HG02970 (cell line): ENCODE data around the gene FANCC.

Source experiments
- ATAC-seq: cut with Tn5 transposase; IDR thresholded peaks from one replicate; pipeline ENCODE4 v1.9.1; 2021; ENCODE audit warnings: mild to moderate bottlenecking, moderate library complexity, moderate number of reproducible peaks; ENCODE audit not compliant: unreplicated experiment, low FRiP score

Gene FANCC

DNA sequence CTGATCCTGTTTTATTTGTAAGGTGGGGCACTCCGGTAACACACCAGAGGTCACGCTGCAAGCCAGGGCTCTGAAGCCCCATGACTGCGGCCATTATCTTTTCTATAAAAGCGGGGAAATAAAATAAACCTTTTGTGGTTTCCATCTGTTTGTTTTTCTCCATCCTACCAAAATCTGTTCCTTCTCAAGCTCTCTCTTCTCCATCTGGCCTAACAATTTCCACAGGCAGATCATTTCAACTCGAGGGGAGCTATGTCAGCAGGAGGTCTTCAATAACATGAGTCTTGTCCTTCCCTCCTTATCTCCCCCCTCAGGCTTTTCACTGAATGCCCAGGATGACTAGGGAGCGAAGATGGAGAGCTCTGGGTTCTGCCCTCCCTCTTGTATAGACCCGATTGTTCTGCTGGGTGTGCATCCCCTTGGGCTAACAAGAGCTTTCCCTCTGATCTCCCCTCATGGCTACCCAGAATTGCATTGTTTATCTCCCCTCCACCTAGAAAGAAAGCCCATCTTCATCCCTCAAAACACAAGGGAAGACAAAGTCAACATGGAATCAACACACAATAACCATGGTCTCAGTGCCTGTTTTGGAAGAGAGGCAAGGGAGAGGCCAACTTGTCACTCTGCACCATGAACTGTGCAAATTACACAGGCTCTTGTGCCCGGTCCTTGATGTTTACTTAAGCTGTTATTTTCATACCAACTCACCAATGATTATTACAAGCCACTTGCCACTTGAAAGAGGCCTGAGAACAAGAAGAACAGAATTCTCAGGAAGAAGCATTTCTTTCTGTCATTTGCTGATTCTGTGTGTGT is 187.8 kb downstream of the FANCC start:
- ATAC-seq, result no peak

DNA sequence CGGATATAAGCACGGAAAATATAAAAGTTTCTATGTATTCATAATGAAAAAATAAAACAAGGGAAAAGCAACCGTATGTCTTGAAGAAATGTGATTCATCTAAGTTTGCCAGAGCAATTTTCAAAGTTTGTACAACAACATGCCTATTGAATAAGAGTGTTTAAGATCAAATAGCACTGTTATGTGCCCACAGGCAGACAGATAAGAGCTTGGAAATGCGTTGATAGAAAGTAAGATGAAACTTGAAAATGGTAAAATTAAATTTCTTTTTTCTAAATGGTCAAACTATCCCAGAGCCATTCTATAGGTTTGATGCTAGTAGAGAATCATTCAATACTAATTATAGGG is 189.4 kb downstream of the FANCC start:
- no peak for ATAC-seq

DNA sequence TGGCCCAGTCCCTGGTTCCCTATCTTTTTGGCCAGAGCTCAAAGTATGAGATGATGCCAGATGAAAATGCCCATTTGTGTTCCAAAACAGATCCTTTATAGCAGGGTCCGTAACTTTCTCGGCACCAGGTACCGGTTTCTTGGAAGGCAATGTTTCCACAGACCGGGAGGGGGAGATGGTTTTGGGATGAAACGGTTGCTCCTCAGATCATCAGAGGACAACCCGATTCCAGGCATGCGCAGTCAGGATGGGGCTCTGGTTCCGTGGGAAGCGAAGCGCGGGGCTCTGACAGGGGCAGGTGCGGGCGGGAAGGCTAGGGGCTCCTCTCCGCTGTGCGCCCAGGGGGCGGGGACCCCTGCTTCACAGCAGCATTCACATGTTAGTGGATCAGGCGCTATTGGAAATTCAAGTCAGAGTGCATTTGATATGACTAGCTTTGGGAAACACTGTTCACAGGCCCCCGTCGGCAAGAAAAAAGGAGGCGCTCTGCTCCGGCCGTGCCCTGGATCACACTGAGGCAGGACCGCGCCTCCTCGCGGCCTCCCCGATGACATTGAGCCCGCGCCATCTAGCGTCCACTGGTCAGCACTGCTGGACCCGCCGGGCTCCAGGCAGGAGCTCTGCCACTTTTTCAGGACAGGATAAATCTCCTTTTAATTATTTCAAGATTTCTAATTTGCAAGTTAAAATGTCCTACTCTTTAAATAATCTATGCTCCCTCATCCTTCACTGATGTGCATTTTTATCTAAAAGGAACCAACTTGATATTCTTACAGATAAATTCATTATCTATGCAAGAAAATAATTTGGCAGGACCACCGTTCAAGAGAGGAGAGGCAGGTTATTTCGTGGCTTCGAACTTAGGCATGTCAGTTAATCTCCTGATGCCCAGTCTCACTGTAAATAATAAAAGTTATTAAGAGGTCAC is 190.0 kb downstream of the FANCC start:
- ATAC-seq, result no peak

DNA sequence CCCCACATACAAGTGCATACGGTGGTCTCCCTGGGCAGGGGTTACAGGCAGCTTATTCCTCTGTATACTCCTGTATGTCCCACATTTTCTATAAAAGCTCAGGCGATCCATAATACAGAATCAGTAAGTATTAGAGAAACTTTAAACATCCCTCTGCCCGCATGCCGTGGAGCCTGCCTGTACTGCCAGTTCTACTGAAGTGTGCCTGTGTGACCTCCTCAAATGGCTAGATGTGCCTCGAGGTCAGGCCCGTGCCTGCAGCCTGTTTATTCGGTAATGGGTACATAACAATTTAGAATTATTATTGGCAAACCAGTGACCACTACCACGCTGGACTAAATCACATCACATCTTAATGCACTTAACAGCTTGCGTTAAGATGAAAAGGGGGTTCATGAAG is 190.8 kb downstream of the FANCC start:
- ATAC-seq, result no peak

DNA sequence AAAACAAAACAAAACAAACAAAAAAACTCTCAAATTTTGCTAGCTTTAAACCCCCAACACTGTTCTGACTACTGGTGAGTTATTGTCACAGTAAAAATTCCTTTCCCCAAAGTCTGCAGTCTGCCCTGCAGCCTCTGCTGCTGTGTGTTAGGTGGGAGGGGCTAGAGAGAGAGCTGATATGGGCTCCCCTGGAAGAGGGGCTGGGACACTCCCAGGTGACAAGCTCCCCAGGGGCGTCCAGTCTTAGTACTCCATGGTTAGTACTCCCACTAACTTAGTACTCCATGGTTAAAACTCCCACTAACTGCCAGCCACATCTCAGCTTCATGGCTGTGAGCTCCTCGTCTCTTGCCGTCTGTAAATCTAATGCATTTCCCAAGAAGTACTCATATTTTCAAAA is 191.9 kb downstream of the FANCC start:
- no peak for ATAC-seq

DNA sequence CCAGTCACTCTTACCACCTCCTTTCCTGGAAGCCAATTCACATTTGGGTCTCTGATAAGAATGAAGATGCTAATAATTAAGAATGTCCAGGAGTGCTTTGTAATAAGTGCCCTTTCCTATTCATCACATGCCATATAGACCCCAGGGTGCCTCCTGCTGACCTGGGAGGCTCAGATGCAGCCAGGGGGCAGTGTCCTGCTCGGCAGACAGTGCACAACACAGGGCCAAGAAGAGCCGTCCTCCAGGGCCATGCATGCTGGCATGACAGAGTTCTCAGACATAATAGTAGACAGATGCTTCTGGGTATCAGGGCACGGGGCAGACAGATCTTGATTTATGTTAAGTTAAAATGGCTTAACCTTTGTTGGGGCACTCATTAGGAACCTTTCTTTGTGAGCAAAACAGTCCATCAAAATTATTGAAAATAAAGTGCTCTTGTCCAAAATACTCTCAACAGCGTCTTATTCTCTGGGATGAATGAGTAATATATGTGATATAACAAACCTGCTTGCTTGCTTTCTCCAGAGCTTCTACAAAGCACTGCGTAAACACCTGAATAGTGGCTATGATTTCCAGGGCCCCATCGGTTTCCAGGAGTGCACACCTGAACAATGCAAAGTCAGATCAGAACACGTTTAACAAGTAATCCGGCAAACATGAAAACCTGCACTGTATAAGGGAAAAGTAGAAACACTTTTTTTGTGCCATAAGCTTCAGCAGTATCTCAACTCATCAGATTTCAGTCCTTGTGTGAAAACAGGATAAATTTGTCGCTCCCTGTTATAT is 192.7 kb downstream of the FANCC start:
- no peak for ATAC-seq

DNA sequence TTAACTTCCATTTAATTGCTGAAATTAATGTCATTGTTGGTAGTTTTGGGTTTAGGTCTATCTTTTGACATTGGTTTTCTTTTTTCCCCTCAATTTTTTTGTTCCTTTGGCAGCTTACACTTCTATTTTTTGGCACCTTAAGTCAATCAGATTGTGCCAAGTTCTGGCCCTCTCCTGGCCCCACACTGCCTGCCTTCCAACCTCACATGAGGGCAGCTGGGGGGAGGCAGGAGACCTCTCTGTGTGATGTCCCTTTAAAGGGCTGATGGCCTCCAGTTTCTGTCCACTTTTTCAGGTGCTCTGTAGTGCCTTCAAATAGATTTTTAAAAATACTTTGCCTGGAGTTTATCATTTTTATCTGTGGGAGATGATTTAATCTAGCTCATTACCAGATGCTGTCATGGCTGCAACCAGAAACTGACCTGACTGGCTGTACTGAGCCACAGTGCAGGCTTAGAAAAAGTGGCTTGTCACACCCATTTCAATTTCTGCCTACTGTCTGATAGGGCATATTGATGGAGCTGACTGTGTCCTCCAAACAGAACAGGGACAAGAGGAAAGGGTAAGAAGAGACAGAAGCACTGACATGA is 196.6 kb downstream of the FANCC start:
- no peak for ATAC-seq

DNA sequence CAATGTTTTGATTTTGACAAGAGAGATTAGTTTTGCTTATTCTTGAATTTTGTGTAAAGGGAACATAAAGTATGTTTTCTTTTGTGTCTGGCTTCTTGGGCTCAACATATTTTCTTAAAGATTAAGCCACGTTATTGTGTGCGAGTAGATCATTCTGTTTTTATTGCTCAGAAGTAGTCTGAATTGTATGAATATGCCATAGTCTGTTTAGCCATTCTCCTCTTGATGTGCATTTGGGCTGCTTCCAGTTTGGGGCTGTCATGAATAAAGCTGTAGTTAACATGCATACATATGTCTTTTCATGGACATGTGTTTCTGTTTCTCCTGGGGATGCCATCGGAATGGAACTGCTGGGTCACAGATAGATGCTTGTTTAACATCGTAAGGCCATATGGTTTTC is 198.9 kb downstream of the FANCC start:
- no peak for ATAC-seq

DNA sequence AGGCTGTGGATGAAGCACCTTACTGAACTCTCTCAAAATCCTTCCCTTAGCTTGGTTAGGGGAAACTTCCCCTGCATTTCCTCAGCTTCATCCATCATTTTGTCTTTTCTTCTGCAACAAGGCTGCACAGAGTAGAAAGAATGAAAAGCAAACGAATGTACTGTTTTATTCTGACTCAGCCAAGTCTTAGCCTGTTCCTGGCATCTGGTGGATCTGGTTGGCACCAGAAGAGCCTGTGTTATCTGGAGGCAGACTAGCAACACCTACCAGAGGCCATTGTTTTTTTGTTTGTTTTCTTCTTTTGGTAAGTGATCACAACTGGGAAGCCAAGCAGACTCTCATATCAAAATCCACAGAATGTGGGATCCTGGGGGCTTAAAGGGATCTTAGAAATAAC is 200.7 kb downstream of the FANCC start:
- no peak for ATAC-seq

DNA sequence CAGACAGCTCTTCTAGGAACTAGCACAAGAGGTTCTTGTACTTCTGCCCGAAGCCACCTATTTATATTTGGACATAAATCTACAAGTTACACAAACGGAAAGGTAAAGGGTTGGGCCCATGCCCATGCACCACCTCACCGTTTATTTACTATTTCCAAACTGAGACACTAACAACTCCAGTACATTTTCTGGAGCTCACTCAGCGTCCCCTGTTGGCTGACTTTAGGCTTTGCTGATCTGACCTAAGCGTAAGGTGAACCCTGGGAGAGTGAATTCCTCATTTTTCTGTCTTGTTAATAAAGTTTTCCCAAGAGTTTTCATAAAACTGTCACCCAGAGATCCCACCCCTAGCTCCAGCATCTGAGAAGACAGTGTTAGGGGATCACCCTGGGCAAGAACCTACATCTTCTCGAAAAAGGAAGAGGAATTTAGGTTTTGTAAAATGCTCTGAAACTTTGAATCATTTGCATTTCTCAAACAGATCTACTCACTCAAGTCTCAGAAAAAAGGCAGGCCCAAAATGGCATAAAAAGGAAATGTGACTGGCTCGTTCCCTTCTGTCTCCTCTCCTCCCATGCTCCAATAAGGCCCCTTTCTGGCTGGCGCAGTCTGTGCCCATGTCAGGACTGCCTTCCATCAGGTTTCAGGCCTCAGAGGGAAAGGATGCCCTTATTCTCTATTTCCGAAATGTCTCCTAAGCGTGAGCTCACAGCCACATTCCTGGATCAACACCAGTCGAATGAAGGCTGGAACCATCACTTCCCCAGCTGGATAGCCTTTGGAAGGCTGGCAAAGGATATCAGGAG is 201.3 kb downstream of the FANCC start:
- ATAC-seq, result no peak

DNA sequence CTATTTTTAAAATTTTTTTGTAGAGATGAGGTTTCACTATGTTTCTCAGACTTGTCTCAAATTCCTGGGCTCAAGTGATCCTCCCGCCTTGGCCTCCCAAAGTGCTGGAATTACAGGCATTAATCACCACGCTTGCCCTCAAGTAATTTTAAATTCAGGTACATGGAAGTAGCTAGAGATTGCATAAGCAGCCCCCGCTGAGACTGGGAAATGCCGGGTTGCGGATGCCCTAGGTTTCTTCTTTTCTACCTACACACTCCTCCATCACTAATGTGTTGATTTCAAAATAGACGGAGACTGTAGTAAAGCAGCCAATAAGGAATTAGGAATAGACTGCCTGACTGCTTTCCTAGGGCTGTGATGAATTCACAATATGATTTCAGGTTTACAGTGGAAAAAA is 202.4 kb downstream of the FANCC start:
- ATAC-seq, result no peak

DNA sequence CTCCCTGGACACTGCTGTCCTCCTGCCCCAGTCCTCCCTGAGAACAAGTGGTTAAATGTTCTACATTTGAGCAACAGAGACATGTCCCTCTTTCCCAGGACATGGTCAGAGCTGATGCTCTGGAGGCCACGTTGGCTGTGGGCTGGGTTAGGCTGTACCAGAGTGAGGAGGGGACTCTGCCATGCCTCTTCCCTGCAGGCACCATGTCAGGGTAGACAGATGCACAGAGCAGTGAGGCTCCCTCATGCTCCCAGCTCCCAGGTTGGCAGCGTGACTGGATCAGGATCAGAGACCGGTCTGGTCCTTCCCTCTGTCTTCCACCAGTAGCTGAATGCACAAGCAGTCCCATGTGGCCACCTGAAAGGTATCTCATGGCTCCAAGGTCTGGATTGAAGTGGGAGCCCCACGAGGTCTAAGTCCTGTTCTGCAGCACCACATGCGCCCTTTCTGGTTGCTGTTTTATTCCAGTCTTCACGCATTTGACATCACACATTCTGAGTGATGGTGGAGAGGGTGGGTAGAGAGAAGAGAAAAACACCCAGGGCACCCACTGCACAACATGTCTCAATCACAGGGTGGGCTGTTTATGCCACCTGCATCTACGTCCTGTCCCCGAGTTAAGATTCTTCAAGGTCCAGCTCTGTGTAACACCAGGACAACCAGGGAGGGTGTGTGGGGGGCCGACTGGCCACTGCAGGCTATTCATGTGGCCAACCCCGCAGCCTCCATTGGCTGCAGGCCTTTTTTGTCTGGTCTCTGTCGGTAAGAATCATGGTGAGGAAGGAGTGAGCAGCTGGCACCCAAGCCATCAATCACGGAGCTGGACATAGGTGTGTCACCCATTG is 204.9 kb downstream of the FANCC start:
- ATAC-seq, result no peak

DNA sequence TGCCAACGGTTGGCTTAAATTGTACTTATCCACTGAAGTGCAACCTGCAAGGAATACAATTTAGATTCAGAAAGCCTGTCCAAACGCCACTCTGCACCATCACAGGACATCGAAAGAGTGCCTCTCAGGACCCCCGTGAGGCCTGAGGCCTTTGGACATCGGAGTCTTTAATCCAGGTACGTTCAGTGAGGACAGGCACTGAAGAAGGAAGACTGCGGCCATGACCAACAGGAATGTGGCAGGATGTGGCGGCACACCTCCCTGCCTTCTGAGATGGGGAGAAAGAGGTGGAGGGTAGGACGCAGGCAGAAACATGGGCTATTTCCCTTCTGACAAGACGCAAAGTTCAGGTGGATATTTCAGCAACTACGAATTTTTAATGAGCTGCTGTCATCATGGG is 205.8 kb downstream of the FANCC start:
- no peak for ATAC-seq

DNA sequence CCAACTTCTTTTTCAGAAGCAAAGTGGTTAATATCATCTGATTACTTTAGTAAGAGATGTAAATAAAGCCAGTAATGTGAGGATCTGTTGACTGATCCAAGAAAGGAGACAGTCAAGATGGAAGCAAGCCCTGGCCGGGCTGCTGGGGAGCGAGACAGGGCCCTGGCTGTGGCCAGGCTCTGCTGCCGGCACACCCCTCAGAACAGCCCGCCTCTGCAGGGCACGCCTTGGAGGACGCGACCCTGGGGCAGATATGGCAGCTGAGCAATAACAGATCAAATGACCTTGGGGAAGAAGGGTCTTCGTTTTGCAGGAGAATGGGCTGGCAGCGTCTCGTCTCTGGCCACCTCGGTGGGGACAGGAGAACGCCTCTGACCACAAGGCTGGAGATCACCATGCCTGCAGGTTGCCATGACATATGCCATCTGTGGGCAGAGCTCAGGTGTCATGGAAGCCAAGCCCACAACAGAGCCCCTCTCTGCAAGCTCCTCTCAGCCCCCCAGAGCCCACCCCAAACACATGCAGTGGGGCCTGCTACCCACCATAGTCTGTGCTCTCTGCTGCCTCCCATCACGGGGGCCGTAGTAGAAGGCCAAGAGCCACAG is 206.5 kb downstream of the FANCC start:
- no peak for ATAC-seq

DNA sequence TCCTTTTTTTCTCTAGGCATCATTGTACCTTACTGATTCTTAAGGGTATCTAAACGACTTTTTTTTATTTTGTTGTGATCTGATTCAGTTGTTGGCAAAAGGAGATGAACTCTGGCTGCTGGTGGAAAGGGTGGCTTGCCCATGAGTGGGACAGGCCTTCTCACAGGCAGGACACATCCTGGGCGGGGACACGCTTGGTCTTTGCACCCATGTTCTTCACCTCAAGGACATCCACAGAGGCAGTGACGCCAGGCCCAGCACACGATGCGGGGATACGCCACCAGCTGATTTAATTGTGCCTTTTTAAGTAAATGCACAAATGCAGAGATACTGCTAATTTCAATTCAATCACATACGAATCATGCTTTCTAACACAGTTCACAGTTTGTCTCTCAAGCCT is 208.1 kb downstream of the FANCC start:
- ATAC-seq, result no peak

DNA sequence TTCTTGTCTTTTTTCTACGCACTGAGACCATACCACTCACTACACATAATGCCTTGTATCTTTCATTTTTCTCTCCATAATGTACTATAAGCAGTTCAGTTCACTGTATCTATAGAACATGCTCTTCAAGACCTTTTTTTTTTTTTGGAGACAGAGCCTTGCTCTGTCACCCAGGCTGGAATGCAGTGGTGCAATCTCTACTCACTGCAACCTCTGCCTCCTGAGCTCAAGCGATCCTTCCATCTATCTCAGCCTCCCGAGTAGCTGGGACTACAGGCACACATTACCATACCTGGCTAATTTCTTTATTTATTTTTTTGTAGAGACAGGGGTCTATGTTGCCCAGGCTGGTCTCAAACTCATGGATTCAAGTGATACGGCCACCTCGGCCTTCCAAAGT is 208.7 kb downstream of the FANCC start:
- no peak for ATAC-seq

DNA sequence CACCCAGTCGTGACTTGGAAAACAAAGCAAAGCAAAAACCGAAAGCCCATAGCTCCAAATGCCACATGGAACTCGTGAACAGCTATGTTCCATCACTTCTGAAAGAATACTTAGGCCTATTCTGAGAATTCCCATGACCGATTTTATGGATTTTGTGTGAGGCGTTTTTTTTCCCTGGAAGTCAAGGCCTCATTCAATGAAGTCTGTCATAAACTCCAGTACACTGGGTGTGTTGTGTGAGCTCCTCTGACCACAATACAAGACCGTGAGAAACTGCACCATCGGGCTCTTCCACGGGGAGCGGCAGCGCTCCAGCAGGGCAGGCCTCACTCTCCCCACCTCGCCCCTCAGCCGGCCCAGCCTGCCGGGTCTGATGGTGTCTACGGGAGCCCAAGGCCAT is 209.5 kb downstream of the FANCC start:
- ATAC-seq, result no peak

DNA sequence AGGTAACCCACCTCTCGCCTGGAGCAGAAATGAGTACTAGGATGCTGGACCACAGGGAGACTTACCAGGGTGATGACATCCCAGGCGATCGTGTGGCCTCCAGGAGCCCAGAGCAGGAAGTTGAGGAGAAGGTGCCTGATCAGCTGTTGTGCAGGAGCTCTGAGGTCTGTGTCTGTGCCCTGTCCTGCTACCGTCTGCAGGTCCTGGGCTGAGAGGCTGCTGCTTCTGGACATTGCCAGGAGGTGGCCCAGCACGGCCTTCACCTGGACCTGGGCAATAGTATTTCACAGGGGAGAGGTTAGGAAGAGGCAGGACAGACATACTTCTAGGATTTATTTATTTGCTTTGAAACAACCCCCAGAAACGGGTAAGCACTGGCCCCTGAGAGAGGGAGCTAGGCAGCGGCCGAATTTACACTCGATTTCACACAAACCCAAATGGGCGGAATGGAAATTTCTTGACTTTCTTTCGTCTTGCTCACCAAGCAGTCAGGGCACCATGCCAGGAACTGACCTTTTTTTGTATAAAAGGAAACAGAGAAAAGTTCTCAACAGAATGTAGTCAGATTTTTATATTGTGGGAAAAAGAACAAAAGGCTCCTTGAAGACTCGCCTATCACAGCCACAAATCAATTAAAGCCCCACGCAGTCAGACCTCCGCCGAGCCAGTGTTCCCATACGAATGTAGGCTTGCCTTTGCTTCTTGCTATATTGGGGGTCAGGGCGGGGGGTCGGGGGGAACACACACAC is 210.3 kb downstream of the FANCC start:
- ATAC-seq, result no peak
